H1 (cell line): ENCODE results near the gene PCSK1N. TPM values are rescaled to one million over a fixed set of nuclear protein-coding genes. Genes with fewer than 3 reads are reported as not detected.

Source experiments
- CBX5 ChIP-seq: fragments of 300-800, 300-1000 bp; sonication (generic); IDR thresholded peaks from 2 replicates; pipeline ENCODE4 v1.7.1; 2016; ENCODE audit warnings: antibody characterized with exemption, low read length, low read depth
- CTCF ChIP-seq, 3 experiments: IDR thresholded peaks; 1 replicate in 2 of 3; 2 replicates in 1 of 3; pipeline versions ENCODE4 v1.5.1 to v1.6.1; 2011; ENCODE audit warnings: low read length in 3 of 3, mild to moderate bottlenecking in 3 of 3, inconsistent platforms in 2 of 3, low read depth in 1 of 3, moderate library complexity in 1 of 3; ENCODE audit not compliant: insufficient read depth in 1 of 3; ENCODE audit errors: control extremely low read depth in 1 of 3
- EP300 ChIP-seq, 2 experiments: IDR thresholded peaks; 1 replicate in 1 of 2; 2 replicates in 1 of 2; pipeline ENCODE4 v1.6.1; 2011 to 2012; ENCODE audit warnings: low read depth in 2 of 2, low read length in 2 of 2, mild to moderate bottlenecking in 2 of 2, borderline replicate concordance in 1 of 2, inconsistent platforms in 1 of 2, moderate library complexity in 1 of 2
- KDM4A ChIP-seq: IDR thresholded peaks from one replicate; pipeline ENCODE4 v1.7.1; 2012; ENCODE audit warnings: low read depth, mild to moderate bottlenecking, moderate library complexity, low read length, inconsistent platforms; ENCODE audit not compliant: severe bottlenecking
- SP4 ChIP-seq: IDR thresholded peaks from 2 replicates; pipeline ENCODE4 v1.6.1; 2012; ENCODE audit warnings: low read length, inconsistent platforms
- polyA plus RNA-seq, 7 experiments: library from polyadenylated mRNA; depleted of rRNA in 3 of 7; stranded (reverse) in 5 of 7; unstranded in 2 of 7; fragments of >200 nt in 5 of 7; fragments of 200-250 nt in 2 of 7; gene quantifications; 1 replicate in 5 of 7; 2 replicates in 1 of 7; 4 replicates in 1 of 7; pipeline versions ENCODE4 v1.2.1 to v1.2.3, GENCODE V29; 2011 to 2013; ENCODE audit warnings: missing spikeins in 2 of 7, mixed read lengths in 2 of 7
- total RNA-seq: library from RNA; stranded (reverse); fragmentation: NEBNext Ultra II Directional; extraction: Animal tissue kit (Norgen Biotek cat#: 25700); gene quantifications from 2 replicates; pipeline ENCODE4 v1.2.1, GENCODE V29; 2021

PCSK1N gene
- total and polyA plus RNA-seq, 2 of the 8 experiments (the other 6 are each of a cell fraction or from before 2014, with no cell fraction given) = 3.6 to 4.5 TPM

GRCh38 chrX:48815266-48815665 is 20.1 kb downstream of the PCSK1N start (continued):
- TF ChIP-seq EP300 (IDR thresholded peaks at IDR 0.05; ENCODE audit: borderline replicate concordance in 1 of 2, low read depth in 2 of 2, low read length in 2 of 2) = no peak
- TF ChIP-seq CTCF (IDR thresholded peaks at IDR 0.05; ENCODE audit: control extremely low read depth in 1 of 3, insufficient read depth in 1 of 3, low read depth in 1 of 3, low read length in 3 of 3) = no peak
- no peak for TF ChIP-seq KDM4A
- no peak for TF ChIP-seq SP4
- TF ChIP-seq CBX5 = no peak
